ACC112 (cell line): Measurements from ENCODE around the gene ZC2HC1B.

Experiments
- H2AFZ ChIP-seq: fragments of 200-600 bp; sonication (generic); one replicate; pipeline ENCODE4 v1.6.0; 2017; ENCODE audit warnings: antibody characterized with exemption, low read length; ENCODE audit not compliant: unreplicated experiment
- H3K27ac ChIP-seq: fragments of 200-600 bp; sonication (generic); 2 replicates; pipeline ENCODE4 v1.5.1; 2014; ENCODE audit warnings: low read depth, mild to moderate bottlenecking, antibody characterized with exemption, low read length, moderate library complexity
- H3K27me3 ChIP-seq: fragments of 200-600 bp; sonication (generic); 2 replicates; pipeline ENCODE4 v1.6.1; 2014; ENCODE audit warnings: mild to moderate bottlenecking, antibody characterized with exemption, low read length, moderate library complexity, mixed read lengths; ENCODE audit not compliant: insufficient read depth
- H3K36me3 ChIP-seq: fragments of 200-600 bp; sonication (generic); 2 replicates; pipeline ENCODE4 v1.6.1; 2016; ENCODE audit warnings: mild to moderate bottlenecking, antibody characterized with exemption, low read length, moderate library complexity, mixed read lengths; ENCODE audit not compliant: insufficient read depth
- H3K4me1 ChIP-seq: fragments of 200-600 bp; sonication (generic); one replicate; pipeline ENCODE4 v1.6.1; 2016; ENCODE audit warnings: low read length, mixed read lengths; ENCODE audit not compliant: insufficient read depth, unreplicated experiment, control insufficient read depth
- H3K4me3 ChIP-seq: fragments of 200-600 bp; sonication (generic); 2 replicates; pipeline ENCODE4 v1.5.1; 2014; ENCODE audit warnings: mild to moderate bottlenecking, low read depth, low read length
- H3K79me2 ChIP-seq: fragments of 200-600 bp; sonication (generic); one replicate; pipeline ENCODE4 v1.6.0; 2016; ENCODE audit warnings: low read length; ENCODE audit not compliant: control insufficient read depth, unreplicated experiment, insufficient read depth

ZC2HC1B gene

DNA sequence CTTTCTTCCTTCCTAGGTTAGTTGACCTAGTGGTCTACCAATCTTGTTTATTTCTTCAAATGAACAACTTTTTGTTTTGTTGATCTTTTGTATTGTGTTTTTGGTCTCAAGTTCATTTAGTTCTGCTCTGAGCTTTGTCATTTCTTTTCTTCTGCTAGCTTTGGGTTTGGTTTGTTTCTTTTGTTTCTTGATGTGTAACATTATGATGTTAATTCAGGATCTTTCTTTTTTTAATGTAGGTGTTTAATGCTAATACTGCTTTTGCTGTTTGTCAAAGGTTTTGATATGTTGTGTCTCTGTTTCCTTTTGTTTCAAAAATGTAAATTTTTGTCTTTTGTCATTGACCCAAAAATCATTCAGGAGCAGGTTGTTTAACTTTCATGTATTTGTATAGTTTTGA, 65.7 kb downstream of the ZC2HC1B start:
- Histone ChIP-seq H2AFZ (no peak overlapping the region), H3K27me3 (peaks cover 8% of the 10 kb centered on the region; the same call in 1 of the 2 replicates), H3K4me1 (no peaks in the 10 kb centered on the region), H3K4me3 (no peak overlapping the region), H3K79me2 (no peaks in the 10 kb centered on the region), H3K36me3 (no peaks in the 10 kb centered on the region), H3K27ac (no peak overlapping the region)

DNA sequence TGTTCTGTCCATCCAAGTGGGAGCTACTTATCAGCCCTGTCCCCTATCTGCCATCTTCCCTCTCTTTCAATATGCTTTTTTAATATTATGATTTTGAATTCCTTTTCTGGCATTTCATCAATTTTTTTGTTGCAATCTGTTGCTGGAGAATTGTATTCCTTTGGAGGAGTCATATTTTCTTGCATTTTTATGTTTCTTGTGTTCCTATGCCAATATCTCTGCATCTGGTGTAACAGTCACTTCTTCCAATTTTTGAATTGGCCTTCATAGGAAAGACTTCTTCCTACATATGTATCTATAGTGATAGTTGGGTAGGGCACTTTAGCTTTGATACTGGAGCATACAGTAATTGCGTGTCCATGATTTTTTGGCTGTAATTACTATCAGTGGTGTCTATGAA, 70.1 kb downstream of the ZC2HC1B start:
- H3K4me3 ChIP-seq = no peak overlapping the region
- H3K36me3 ChIP-seq = no peaks in the 10 kb centered on the region
- no peak overlapping the region for H3K27ac ChIP-seq
- no peak overlapping the region for H2AFZ ChIP-seq
- H3K4me1 ChIP-seq = no peaks in the 10 kb centered on the region
- H3K27me3 ChIP-seq = peaks cover 5% of the 10 kb centered on the region
- H3K79me2 ChIP-seq = no peaks in the 10 kb centered on the region

- Histone ChIP-seq H3K4me1 (no peaks in the 10 kb centered on the region), H3K79me2 (no peaks in the 10 kb centered on the region), H3K27me3 (peaks cover 5% of the 10 kb centered on the region), H3K36me3 (no peaks in the 10 kb centered on the region), H3K4me3 (no peak overlapping the region), H3K27ac (no peak overlapping the region), H2AFZ (no peak overlapping the region)
Observed at GRCh38 chr6:143934867-143935266, 70.6 kb downstream of the ZC2HC1B start.

DNA sequence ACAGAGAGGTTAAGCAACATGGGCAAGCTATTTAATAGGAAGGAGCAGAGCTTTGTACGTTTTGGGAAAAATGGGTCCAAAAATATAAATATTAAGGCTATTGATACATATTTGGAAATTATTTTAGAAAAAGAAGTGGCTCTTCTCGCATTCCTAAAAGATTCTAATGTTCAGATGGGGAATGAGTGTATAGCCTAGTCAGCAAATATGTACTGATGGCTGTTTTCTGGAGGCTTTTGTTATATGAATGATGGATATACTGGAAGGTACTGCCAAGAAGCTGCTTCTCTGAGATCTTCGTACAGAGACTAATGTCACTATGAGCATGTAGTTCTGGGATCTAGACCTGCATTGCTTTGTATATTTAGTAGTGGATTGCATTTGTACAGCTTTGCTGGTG, 72.1 kb downstream of the ZC2HC1B start:
- H3K27me3 ChIP-seq = no peaks in the 10 kb centered on the region; the same call in none of the 2 replicates
- no peak overlapping the region for H3K27ac ChIP-seq
- no peaks in the 10 kb centered on the region for H3K79me2 ChIP-seq
- no peak overlapping the region for H3K4me3 ChIP-seq
- H3K4me1 ChIP-seq = no peaks in the 10 kb centered on the region
- H2AFZ ChIP-seq = no peak overlapping the region
- H3K36me3 ChIP-seq = no peaks in the 10 kb centered on the region

DNA sequence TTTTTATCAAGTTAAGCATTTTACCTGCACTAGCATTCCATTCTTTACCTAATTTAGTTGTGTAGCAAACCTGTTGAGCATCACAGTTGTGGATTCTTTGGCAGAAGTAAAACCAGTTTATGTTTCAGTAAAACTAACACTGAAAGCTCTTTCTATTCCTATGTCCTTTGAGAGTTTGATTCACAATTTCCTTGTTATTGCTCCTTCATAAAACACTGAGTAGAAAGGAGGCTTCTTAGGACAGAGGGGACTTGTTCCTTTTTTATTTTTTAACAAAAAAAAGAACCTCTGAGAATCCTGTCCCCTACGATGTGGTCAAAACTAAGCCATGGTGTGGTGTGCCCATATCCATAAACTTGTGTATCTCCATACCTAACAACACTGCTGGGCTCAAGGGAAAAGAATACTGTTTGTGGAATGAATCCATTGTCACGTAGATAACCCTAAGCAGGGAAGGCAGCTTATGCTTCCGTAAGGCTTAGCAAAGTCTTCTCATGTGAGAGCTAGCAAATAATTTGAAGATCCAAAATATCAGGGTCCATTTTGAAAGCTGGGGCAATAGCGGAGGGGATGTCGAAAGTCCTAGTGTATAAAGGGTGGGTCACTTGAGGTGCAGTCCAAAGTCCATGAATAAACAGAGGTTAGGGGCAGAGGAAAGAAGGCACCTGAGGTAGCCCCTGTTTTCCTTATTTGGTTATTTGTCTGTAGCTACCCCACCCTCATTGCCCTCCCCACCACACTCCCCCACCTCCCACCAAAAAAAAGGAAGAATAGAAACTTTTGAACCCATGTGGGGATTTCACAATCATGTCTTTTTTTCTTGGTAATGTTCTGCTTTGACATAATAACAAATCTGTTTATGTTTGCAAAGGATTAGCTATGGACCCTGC, 72.7 kb downstream of the ZC2HC1B start:
- Histone ChIP-seq H3K36me3 (no peaks in the 10 kb centered on the region), H3K27me3 (no peaks in the 10 kb centered on the region; the same call in none of the 2 replicates), H3K79me2 (no peaks in the 10 kb centered on the region), H3K27ac (no peak overlapping the region), H3K4me3 (no peak overlapping the region), H3K4me1 (no peaks in the 10 kb centered on the region), H2AFZ (no peak overlapping the region)

GRCh38 chr6:143937668-143937970, 73.3 kb downstream of the ZC2HC1B start:
- Histone ChIP-seq H3K4me3 (no peak overlapping the region), H3K4me1 (no peaks in the 10 kb centered on the region), H3K79me2 (no peaks in the 10 kb centered on the region), H3K36me3 (no peaks in the 10 kb centered on the region), H3K27me3 (no peaks in the 10 kb centered on the region; the same call in none of the 2 replicates), H3K27ac (no peak overlapping the region), H2AFZ (no peak overlapping the region)

DNA sequence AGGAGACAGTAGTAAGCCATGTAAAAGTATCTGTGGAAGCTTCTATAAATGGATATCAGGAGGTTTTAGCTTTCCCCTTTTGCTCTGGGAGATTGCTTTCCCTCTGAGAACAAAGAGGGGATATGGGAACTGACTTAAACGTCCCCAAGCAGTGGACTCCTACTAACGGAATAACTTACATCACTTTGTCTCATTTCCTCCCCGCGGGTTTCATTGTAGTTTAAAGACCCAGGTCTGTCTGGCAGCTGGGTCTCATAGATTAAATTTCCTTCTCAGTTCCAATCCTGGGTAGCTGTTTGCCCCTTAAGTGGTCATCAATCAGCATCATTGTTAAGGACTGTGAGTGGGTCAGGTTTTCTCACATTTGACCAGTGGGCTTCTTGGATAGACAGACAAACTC, 75.1 kb downstream of the ZC2HC1B start:
- no peak overlapping the region for H2AFZ ChIP-seq
- no peaks in the 10 kb centered on the region; the same call in 1 of the 2 replicates for H3K27me3 ChIP-seq
- H3K4me1 ChIP-seq = no peaks in the 10 kb centered on the region
- no peak overlapping the region for H3K4me3 ChIP-seq
- H3K36me3 ChIP-seq = no peaks in the 10 kb centered on the region
- no peaks in the 10 kb centered on the region for H3K79me2 ChIP-seq
- no peak overlapping the region for H3K27ac ChIP-seq

- no peaks in the 10 kb centered on the region for H3K36me3 ChIP-seq
- no peak overlapping the region for H3K27ac ChIP-seq
- no peaks in the 10 kb centered on the region for H3K79me2 ChIP-seq
- H2AFZ ChIP-seq = no peak overlapping the region
- H3K27me3 ChIP-seq = no peaks in the 10 kb centered on the region; the same call in 1 of the 2 replicates
- no peaks in the 10 kb centered on the region for H3K4me1 ChIP-seq
- no peak overlapping the region for H3K4me3 ChIP-seq
Observed at GRCh38 chr6:143940011-143940597, 75.8 kb downstream of the ZC2HC1B start.

GRCh38 chr6:143941852-143942627, 77.8 kb downstream of the ZC2HC1B start:
- H3K4me3 ChIP-seq = no peak overlapping the region
- H3K27me3 ChIP-seq = no peaks in the 10 kb centered on the region
- no peaks in the 10 kb centered on the region for H3K79me2 ChIP-seq
- no peak overlapping the region for H3K27ac ChIP-seq
- no peak overlapping the region for H2AFZ ChIP-seq
- H3K36me3 ChIP-seq = no peaks in the 10 kb centered on the region
- no peaks in the 10 kb centered on the region for H3K4me1 ChIP-seq

- no peaks in the 10 kb centered on the region for H3K27me3 ChIP-seq
- no peak overlapping the region for H3K4me3 ChIP-seq
- no peak overlapping the region for H3K27ac ChIP-seq
Observed at GRCh38 chr6:143948208-143948607, 83.9 kb downstream of the ZC2HC1B start.

More at GRCh38 chr6:143948208-143948607, 83.9 kb downstream of the ZC2HC1B start:
- no peaks in the 10 kb centered on the region for H3K4me1 ChIP-seq
- H3K79me2 ChIP-seq = no peaks in the 10 kb centered on the region
- H2AFZ ChIP-seq = no peak overlapping the region
- H3K36me3 ChIP-seq = no peaks in the 10 kb centered on the region
